ENCODE measurements around the gene ST6GALNAC5.

The ST6GALNAC5 gene

GRCh38 chr1:76835203-76835602, 32.1 kb upstream of the ST6GALNAC5 start:
- FAIRE-seq (no peak), DNase-seq (ENCODE audit: insufficient read length, low spot score) (no peak)
- TF ChIP-seq POLR2AphosphoS5 (IDR thresholded peaks at IDR 0.05; ENCODE audit: low read depth, low read length) (no peak), POLR2A (IDR thresholded peaks at IDR 0.05; ENCODE audit: low read depth, low read length) (no peak), PAX5 (IDR thresholded peaks at IDR 0.05; ENCODE audit: insufficient read depth, low read length, severe bottlenecking) (no peak), SPI1 (IDR thresholded peaks at IDR 0.05; ENCODE audit: low read depth, low read length) (no peak), TAF1 (IDR thresholded peaks at IDR 0.05; ENCODE audit: low read depth, low read length) (no peak), POU2F2 (IDR thresholded peaks at IDR 0.05; ENCODE audit: low read depth, low read length) (no peak)

- DNase-seq (ENCODE audit: insufficient read length, low spot score) (no peak), FAIRE-seq (no peak)
These were observed 27.0 kb upstream of the ST6GALNAC5 start for GRCh38 chr1:76840278-76840677.

GRCh38 chr1:76841460-76841859, 25.8 kb upstream of the ST6GALNAC5 start:
- no peak for TF ChIP-seq TAF1 (IDR thresholded peaks at IDR 0.05; ENCODE audit: low read depth, low read length)
- no peak for TF ChIP-seq SPI1 (IDR thresholded peaks at IDR 0.05; ENCODE audit: low read depth, low read length)
- no peak for TF ChIP-seq POLR2AphosphoS5 (IDR thresholded peaks at IDR 0.05; ENCODE audit: low read depth, low read length)
- TF ChIP-seq POLR2A (IDR thresholded peaks at IDR 0.05; ENCODE audit: low read depth, low read length), result no peak
- TF ChIP-seq POU2F2 (IDR thresholded peaks at IDR 0.05; ENCODE audit: low read depth, low read length), result no peak
- no peak for TF ChIP-seq PAX5 (IDR thresholded peaks at IDR 0.05; ENCODE audit: insufficient read depth, low read length, severe bottlenecking)
- DNase-seq (ENCODE audit: insufficient read length, low spot score), result no peak
- FAIRE-seq, result no peak

More at GRCh38 chr1:76840278-76840677, 27.0 kb upstream of the ST6GALNAC5 start:
- TF ChIP-seq POU2F2 (IDR thresholded peaks at IDR 0.05; ENCODE audit: low read depth, low read length) (no peak), SPI1 (IDR thresholded peaks at IDR 0.05; ENCODE audit: low read depth, low read length) (no peak), POLR2AphosphoS5 (IDR thresholded peaks at IDR 0.05; ENCODE audit: low read depth, low read length) (no peak)

GRCh38 chr1:76843821-76844464, 23.3 kb upstream of the ST6GALNAC5 start:
- TF ChIP-seq PAX5 (IDR thresholded peaks at IDR 0.05; ENCODE audit: insufficient read depth, low read length, severe bottlenecking) (no peak), POLR2A (IDR thresholded peaks at IDR 0.05; ENCODE audit: low read depth, low read length) (no peak), TAF1 (IDR thresholded peaks at IDR 0.05; ENCODE audit: low read depth, low read length) (no peak), POLR2AphosphoS5 (IDR thresholded peaks at IDR 0.05; ENCODE audit: low read depth, low read length) (no peak)
- no peak for FAIRE-seq
- DNase-seq (ENCODE audit: insufficient read length, low spot score), result no peak

GRCh38 chr1:76854255-76854654, 13.0 kb upstream of the ST6GALNAC5 start:
- TF ChIP-seq PAX5 (IDR thresholded peaks at IDR 0.05; ENCODE audit: insufficient read depth, low read length, severe bottlenecking) (no peak), SPI1 (IDR thresholded peaks at IDR 0.05; ENCODE audit: low read depth, low read length) (no peak), POLR2A (IDR thresholded peaks at IDR 0.05; ENCODE audit: low read depth, low read length) (no peak), POLR2AphosphoS5 (IDR thresholded peaks at IDR 0.05; ENCODE audit: low read depth, low read length) (no peak), POU2F2 (IDR thresholded peaks at IDR 0.05; ENCODE audit: low read depth, low read length) (no peak), TAF1 (IDR thresholded peaks at IDR 0.05; ENCODE audit: low read depth, low read length) (no peak)
- FAIRE-seq (no peak), DNase-seq (ENCODE audit: insufficient read length, low spot score) (no peak)

GRCh38 chr1:76856104-76856503, 11.2 kb upstream of the ST6GALNAC5 start:
- DNase-seq (ENCODE audit: insufficient read length, low spot score) (no peak), FAIRE-seq (no peak)
- TF ChIP-seq POLR2A (IDR thresholded peaks at IDR 0.05; ENCODE audit: low read depth, low read length), result no peak
- no peak for TF ChIP-seq SPI1 (IDR thresholded peaks at IDR 0.05; ENCODE audit: low read depth, low read length)
- TF ChIP-seq TAF1 (IDR thresholded peaks at IDR 0.05; ENCODE audit: low read depth, low read length), result no peak
- no peak for TF ChIP-seq POLR2AphosphoS5 (IDR thresholded peaks at IDR 0.05; ENCODE audit: low read depth, low read length)
- TF ChIP-seq POU2F2 (IDR thresholded peaks at IDR 0.05; ENCODE audit: low read depth, low read length), result no peak
- no peak for TF ChIP-seq PAX5 (IDR thresholded peaks at IDR 0.05; ENCODE audit: insufficient read depth, low read length, severe bottlenecking)

GRCh38 chr1:76857138-76857537, 10.1 kb upstream of the ST6GALNAC5 start:
- DNase-seq (ENCODE audit: insufficient read length, low spot score) (no peak), FAIRE-seq (no peak)
- TF ChIP-seq TAF1 (IDR thresholded peaks at IDR 0.05; ENCODE audit: low read depth, low read length) (no peak), POLR2AphosphoS5 (IDR thresholded peaks at IDR 0.05; ENCODE audit: low read depth, low read length) (no peak), SPI1 (IDR thresholded peaks at IDR 0.05; ENCODE audit: low read depth, low read length) (no peak), PAX5 (IDR thresholded peaks at IDR 0.05; ENCODE audit: insufficient read depth, low read length, severe bottlenecking) (no peak), POU2F2 (IDR thresholded peaks at IDR 0.05; ENCODE audit: low read depth, low read length) (no peak)

GRCh38 chr1:76857973-76858372, 9.3 kb upstream of the ST6GALNAC5 start:
- DNase-seq (ENCODE audit: insufficient read length, low spot score) (no peak), FAIRE-seq (no peak)
- TF ChIP-seq POLR2AphosphoS5 (IDR thresholded peaks at IDR 0.05; ENCODE audit: low read depth, low read length), result no peak
- no peak for TF ChIP-seq POU2F2 (IDR thresholded peaks at IDR 0.05; ENCODE audit: low read depth, low read length)
- no peak for TF ChIP-seq SPI1 (IDR thresholded peaks at IDR 0.05; ENCODE audit: low read depth, low read length)
- no peak for TF ChIP-seq TAF1 (IDR thresholded peaks at IDR 0.05; ENCODE audit: low read depth, low read length)
- TF ChIP-seq POLR2A (IDR thresholded peaks at IDR 0.05; ENCODE audit: low read depth, low read length), result no peak
- no peak for TF ChIP-seq PAX5 (IDR thresholded peaks at IDR 0.05; ENCODE audit: insufficient read depth, low read length, severe bottlenecking)

- FAIRE-seq, result no peak
- TF ChIP-seq POU2F2 (IDR thresholded peaks at IDR 0.05; ENCODE audit: low read depth, low read length), result no peak
- no peak for TF ChIP-seq SPI1 (IDR thresholded peaks at IDR 0.05; ENCODE audit: low read depth, low read length)
- TF ChIP-seq POLR2AphosphoS5 (IDR thresholded peaks at IDR 0.05; ENCODE audit: low read depth, low read length), result no peak
- TF ChIP-seq TAF1 (IDR thresholded peaks at IDR 0.05; ENCODE audit: low read depth, low read length), result no peak
- TF ChIP-seq POLR2A (IDR thresholded peaks at IDR 0.05; ENCODE audit: low read depth, low read length), result no peak
- TF ChIP-seq PAX5 (IDR thresholded peaks at IDR 0.05; ENCODE audit: insufficient read depth, low read length, severe bottlenecking), result no peak
- DNase-seq (ENCODE audit: insufficient read length, low spot score), result no peak
These were observed 6.1 kb upstream of the ST6GALNAC5 start for GRCh38 chr1:76861149-76861548.

- TF ChIP-seq POLR2AphosphoS5 (IDR thresholded peaks at IDR 0.05; ENCODE audit: low read depth, low read length) (no peak), PAX5 (IDR thresholded peaks at IDR 0.05; ENCODE audit: insufficient read depth, low read length, severe bottlenecking) (no peak), SPI1 (IDR thresholded peaks at IDR 0.05; ENCODE audit: low read depth, low read length) (no peak), POU2F2 (IDR thresholded peaks at IDR 0.05; ENCODE audit: low read depth, low read length) (no peak), TAF1 (IDR thresholded peaks at IDR 0.05; ENCODE audit: low read depth, low read length) (no peak), POLR2A (IDR thresholded peaks at IDR 0.05; ENCODE audit: low read depth, low read length) (no peak)
- FAIRE-seq (no peak), DNase-seq (ENCODE audit: insufficient read length, low spot score) (no peak)
These were observed 4.8 kb upstream of the ST6GALNAC5 start for GRCh38 chr1:76862447-76862846.
